Measurements from ENCODE around the gene INTS1. TPM values are rescaled to one million over a fixed set of nuclear protein-coding genes. Genes with fewer than 3 reads are reported as not detected.

INTS1 gene
- total and polyA plus RNA-seq, 9 donors: 1.9 to 80.5 (median 61.5) TPM

DNA sequence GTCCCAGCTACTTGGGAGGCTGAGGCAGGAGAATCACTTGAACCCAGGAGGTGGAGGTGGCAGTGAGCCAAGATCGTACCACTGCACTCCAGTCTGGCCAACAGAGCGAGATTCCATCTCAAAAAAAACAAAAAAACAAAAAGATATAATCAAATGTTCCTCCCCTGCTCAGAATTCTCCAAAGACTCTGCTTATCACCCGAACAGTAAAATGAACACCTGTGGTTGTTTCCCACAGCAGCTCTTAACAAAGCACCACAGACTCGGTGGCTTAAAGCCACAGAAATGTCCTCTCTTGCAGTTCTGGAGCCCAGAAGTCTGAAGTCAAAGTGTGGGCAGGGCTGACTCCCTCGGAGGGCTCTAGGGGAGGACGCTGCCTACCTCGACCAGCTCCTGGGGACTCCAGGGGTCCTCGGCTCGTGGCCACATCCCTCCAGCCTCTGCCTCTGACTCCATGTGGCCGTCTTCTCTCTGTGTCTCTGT is 4.1 kb upstream of the INTS1 start:
- Histone ChIP-seq H3K36me3 (no peaks in the 10 kb centered on the region), H3K4me3 (no peak overlapping the region), H3K9me3 (no peaks in the 10 kb centered on the region), H3K4me1 (ENCODE audit: insufficient read depth) (peaks cover 2% of the 10 kb centered on the region), H3K27ac (no peak overlapping the region), H3K27me3 (no peaks in the 10 kb centered on the region)
- TF ChIP-seq, protein P1, sequence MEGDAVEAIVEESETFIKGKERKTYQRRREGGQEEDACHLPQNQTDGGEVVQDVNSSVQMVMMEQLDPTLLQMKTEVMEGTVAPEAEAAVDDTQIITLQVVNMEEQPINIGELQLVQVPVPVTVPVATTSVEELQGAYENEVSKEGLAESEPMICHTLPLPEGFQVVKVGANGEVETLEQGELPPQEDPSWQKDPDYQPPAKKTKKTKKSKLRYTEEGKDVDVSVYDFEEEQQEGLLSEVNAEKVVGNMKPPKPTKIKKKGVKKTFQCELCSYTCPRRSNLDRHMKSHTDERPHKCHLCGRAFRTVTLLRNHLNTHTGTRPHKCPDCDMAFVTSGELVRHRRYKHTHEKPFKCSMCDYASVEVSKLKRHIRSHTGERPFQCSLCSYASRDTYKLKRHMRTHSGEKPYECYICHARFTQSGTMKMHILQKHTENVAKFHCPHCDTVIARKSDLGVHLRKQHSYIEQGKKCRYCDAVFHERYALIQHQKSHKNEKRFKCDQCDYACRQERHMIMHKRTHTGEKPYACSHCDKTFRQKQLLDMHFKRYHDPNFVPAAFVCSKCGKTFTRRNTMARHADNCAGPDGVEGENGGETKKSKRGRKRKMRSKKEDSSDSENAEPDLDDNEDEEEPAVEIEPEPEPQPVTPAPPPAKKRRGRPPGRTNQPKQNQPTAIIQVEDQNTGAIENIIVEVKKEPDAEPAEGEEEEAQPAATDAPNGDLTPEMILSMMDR (IDR thresholded peaks at IDR 0.05): no peak
- TF ChIP-seq EP300 (IDR thresholded peaks at IDR 0.05) (no peak), POLR2A (IDR thresholded peaks at IDR 0.05) (no peak)
- no peak for DNase-seq
- intact Hi-C loops (cut with DNase I): no loop called here
- WGBS, 3 donors: 63 to 67% (median 63%) methylated on average over 10 of the region's 10 CpGs

DNA sequence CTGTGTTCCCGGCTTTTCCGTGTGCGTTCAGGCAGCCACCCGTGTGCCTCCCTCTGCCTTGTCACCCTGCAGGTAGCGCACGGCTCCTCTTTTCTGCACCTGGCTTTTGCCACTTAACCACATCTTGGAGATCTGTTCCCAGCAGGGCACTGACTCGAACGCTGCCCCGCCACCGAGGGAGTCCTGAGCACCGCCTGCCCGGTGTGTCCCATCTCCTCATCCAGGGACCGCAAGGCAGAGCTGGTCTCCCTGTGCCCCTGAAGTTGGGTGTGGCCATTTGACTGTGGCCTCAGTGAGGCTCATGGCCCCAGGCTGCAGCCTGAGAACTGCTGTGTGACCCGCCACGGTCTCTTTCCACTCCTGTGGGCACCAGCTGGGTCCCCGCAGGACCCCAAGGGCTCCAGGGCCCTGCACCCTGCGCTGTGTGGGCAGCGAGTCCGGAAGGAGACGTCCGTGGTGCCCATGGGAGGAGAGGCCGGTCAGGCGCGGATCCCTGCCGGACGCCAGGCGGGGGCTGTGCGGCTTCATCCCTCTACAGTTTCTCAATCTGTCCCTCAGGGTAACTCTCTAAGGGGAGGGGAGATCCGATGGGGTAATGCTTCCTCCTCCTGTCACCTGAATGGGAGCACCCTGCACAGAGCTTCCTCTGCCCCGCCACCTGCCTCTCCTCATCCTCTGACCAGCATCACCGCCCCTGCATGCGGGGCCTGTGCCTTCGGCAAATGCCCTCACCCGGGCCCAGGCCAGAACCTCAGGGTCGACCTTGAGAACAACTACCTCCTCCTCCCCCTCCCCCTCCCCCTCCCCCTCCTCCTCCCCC is 1.8 kb upstream of the INTS1 start:
- intact Hi-C loops (cut with DNase I): no loop called here
- no peaks in the 10 kb centered on the region for H3K36me3 ChIP-seq
- WGBS, 3 donors: 73 to 76% (median 75%) methylated on average over 35 of the region's 35 CpGs
- no peak for TF ChIP-seq POLR2A (IDR thresholded peaks at IDR 0.05)
- TF ChIP-seq, protein P1 (IDR thresholded peaks at IDR 0.05): no peak
- TF ChIP-seq EP300 (IDR thresholded peaks at IDR 0.05): no peak
- H3K27me3 ChIP-seq: no peaks in the 10 kb centered on the region
- H3K4me3 ChIP-seq: no peak overlapping the region
- no peaks in the 10 kb centered on the region for H3K9me3 ChIP-seq
- H3K27ac ChIP-seq: no peak overlapping the region
- peak in 1 of 5 donors; percentile 29 for DNase-seq
- H3K4me1 ChIP-seq (ENCODE audit: insufficient read depth): peaks cover 10% of the 10 kb centered on the region

DNA sequence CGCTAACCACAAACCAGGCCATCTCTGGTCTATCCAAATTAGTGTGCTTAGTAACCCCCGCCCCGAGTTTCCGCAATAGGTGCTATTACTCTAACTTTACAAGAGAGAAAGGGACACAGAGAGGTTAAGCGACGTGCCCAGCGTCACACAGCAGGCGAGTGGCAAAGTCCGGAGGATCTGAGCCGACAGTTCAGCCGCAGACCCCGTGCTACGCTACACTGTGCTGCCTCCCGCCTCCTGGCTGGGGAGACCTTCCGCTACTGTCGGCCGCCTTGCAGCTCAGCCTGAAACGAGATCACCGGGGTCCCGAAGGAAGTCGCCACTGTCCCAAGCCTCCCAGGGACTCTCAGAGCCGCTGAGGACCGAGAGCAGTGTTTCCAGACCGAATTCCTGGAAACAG is 799 bp downstream of the INTS1 start:
- no peaks in the 10 kb centered on the region for H3K27me3 ChIP-seq
- H3K9me3 ChIP-seq: no peaks in the 10 kb centered on the region
- H3K4me3 ChIP-seq: peak overlapping the region; percentile 99
- intact Hi-C loops (cut with DNase I): loop anchor here in 1 of 4 donors (5.0 kb wide), 1 partner anchor 69 kb away; the partner anchor contains the start of gene PSMG3
- no peak overlapping the region for H3K27ac ChIP-seq
- H3K4me1 ChIP-seq (ENCODE audit: insufficient read depth): peaks cover 10% of the 10 kb centered on the region
- TF ChIP-seq POLR2A (IDR thresholded peaks at IDR 0.05) (no peak), EP300 (IDR thresholded peaks at IDR 0.05) (no peak)
- TF ChIP-seq, protein P1 (IDR thresholded peaks at IDR 0.05): no peak
- DNase-seq: peak in 2 of 5 donors; percentile 17 to 37
- H3K36me3 ChIP-seq: no peaks in the 10 kb centered on the region
- WGBS, 3 donors: 22 to 30% (median 25%) methylated on average over 24 of the region's 24 CpGs

DNA sequence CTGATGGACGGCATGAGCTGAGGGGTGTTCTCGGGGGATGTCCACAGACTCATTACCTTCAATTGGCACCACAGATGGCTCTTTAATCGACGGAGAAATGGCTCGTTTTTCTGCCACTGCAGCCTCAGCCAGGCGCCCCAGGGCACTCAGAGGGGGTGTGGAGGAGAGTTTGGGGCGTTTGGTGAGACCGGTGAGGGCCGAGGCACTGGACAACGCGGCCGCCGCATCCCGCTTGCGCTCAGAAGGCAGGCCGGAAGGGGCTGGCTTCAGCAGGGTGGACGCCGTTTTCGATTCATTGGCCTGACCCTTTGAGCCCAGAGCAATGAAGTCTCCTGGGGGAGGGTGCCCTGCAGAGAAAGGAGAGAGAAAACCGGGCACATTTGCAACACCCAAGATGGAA is 1.3 kb downstream of the INTS1 start:
- TF ChIP-seq POLR2A (IDR thresholded peaks at IDR 0.05): no peak
- no peak for TF ChIP-seq EP300 (IDR thresholded peaks at IDR 0.05)
- TF ChIP-seq, protein P1 (IDR thresholded peaks at IDR 0.05): no peak
- WGBS, 3 donors: 75 to 80% (median 79%) methylated on average over 20 of the region's 20 CpGs
- H3K27me3 ChIP-seq: no peaks in the 10 kb centered on the region

More for the DNA sequence above, 1.3 kb downstream of the INTS1 start:
- Histone ChIP-seq H3K27ac (no peak overlapping the region), H3K4me1 (ENCODE audit: insufficient read depth) (peaks cover 10% of the 10 kb centered on the region), H3K9me3 (no peaks in the 10 kb centered on the region), H3K4me3 (no peak overlapping the region), H3K36me3 (no peaks in the 10 kb centered on the region)
- intact Hi-C loops (cut with DNase I): loop anchor here in 1 of 4 donors (5.0 kb wide), 1 partner anchor 69 kb away; the partner anchor contains the start of gene PSMG3
- peak in 1 of 5 donors; percentile 21 for DNase-seq
